Measurements from ENCODE around the gene TEPSIN.

Gene TEPSIN

GRCh38 chr17:81223762-81224130 is 15.1 kb downstream of the TEPSIN start:
- peak overlapping the region; percentile 12; the same call in 1 of the 2 replicates for H3K9ac ChIP-seq (ENCODE audit: low read length)
- peaks cover 14% of the 10 kb centered on the region for H3K4me1 ChIP-seq (ENCODE audit: low read length)
- H3K27ac ChIP-seq (ENCODE audit: low read length): no peak overlapping the region
- no peaks in the 10 kb centered on the region for H3K9me3 ChIP-seq (replicated peaks; ENCODE audit: insufficient read depth, low read length)
- H4K20me1 ChIP-seq (ENCODE audit: insufficient read depth, low read length): no peaks in the 10 kb centered on the region
- H3K36me3 ChIP-seq (replicated peaks; ENCODE audit: insufficient read depth, low read length): no peaks in the 10 kb centered on the region
- peaks cover 20% of the 10 kb centered on the region; the same call in 1 of the 2 replicates for H3K27me3 ChIP-seq (replicated peaks; ENCODE audit: insufficient read depth, low read length)
- H3K9me2 ChIP-seq (replicated peaks; ENCODE audit: insufficient read depth, low read length): no peaks in the 10 kb centered on the region
- H2AFZ ChIP-seq (ENCODE audit: low read length): peak overlapping the region; percentile 62
- H3K4me3 ChIP-seq (ENCODE audit: low read length): peak overlapping the region; percentile 8; the same call in 1 of the 2 replicates
- TF ChIP-seq EZH2phosphoT487 (IDR thresholded peaks at IDR 0.05; ENCODE audit: low read length): no peak
- no peak for TF ChIP-seq EZH2 (optimal IDR thresholded peaks at IDR 0.05; ENCODE audit: low read depth, low read length)
- no peak for TF ChIP-seq CTCF (IDR thresholded peaks at IDR 0.05; ENCODE audit: low read length)
- peak overlapping the region; percentile 59 for H3K4me2 ChIP-seq (ENCODE audit: low read depth, low read length)
- no peak for DNase-seq
- no peaks in the 10 kb centered on the region for H3F3A ChIP-seq (ENCODE audit: insufficient read depth, low read length)
- H3K79me2 ChIP-seq (ENCODE audit: low read length): peaks cover 13% of the 10 kb centered on the region; the same call in 1 of the 2 replicates

- TF ChIP-seq EZH2phosphoT487 (IDR thresholded peaks at IDR 0.05; ENCODE audit: low read length) (no peak), CTCF (IDR thresholded peaks at IDR 0.05; ENCODE audit: low read length) (no peak), EZH2 (optimal IDR thresholded peaks at IDR 0.05; ENCODE audit: low read depth, low read length) (no peak)
These were observed 15.7 kb downstream of the TEPSIN start, which contains the start of gene CEP131 for GRCh38 chr17:81222906-81223761. Gene CEP131 (minus strand): TSS chr17:81222965. CDS start chr17:81220056, 2,909 bp downstream.

GRCh38 chr17:81222620-81222905 is 16.3 kb downstream of the TEPSIN start:
- no peaks in the 10 kb centered on the region for H3K36me3 ChIP-seq (replicated peaks; ENCODE audit: insufficient read depth, low read length)
- no peak for DNase-seq
- peak overlapping the region; percentile 98 for H2AFZ ChIP-seq (ENCODE audit: low read length)
- peaks cover 14% of the 10 kb centered on the region for H3K4me1 ChIP-seq (ENCODE audit: low read length)
- no peaks in the 10 kb centered on the region for H3K9me2 ChIP-seq (replicated peaks; ENCODE audit: insufficient read depth, low read length)
- H3K27ac ChIP-seq (ENCODE audit: low read length): no peak overlapping the region
- peak overlapping the region; percentile 97 for H3K4me3 ChIP-seq (ENCODE audit: low read length)
- no peaks in the 10 kb centered on the region for H3F3A ChIP-seq (ENCODE audit: insufficient read depth, low read length)
- peak overlapping the region; percentile 86 for H3K9ac ChIP-seq (ENCODE audit: low read length)
- peak overlapping the region; percentile 95 for H3K4me2 ChIP-seq (ENCODE audit: low read depth, low read length)
- H3K9me3 ChIP-seq (replicated peaks; ENCODE audit: insufficient read depth, low read length): no peaks in the 10 kb centered on the region
- TF ChIP-seq EZH2phosphoT487 (IDR thresholded peaks at IDR 0.05; ENCODE audit: low read length): no peak
- TF ChIP-seq CTCF (IDR thresholded peaks at IDR 0.05; ENCODE audit: low read length): no peak
- no peak for TF ChIP-seq EZH2 (optimal IDR thresholded peaks at IDR 0.05; ENCODE audit: low read depth, low read length)
- H3K79me2 ChIP-seq (ENCODE audit: low read length): peaks cover 13% of the 10 kb centered on the region; the same call in 1 of the 2 replicates
- no peaks in the 10 kb centered on the region for H4K20me1 ChIP-seq (ENCODE audit: insufficient read depth, low read length)
- peaks cover 20% of the 10 kb centered on the region; the same call in 1 of the 2 replicates for H3K27me3 ChIP-seq (replicated peaks; ENCODE audit: insufficient read depth, low read length)

More at GRCh38 chr17:81222906-81223761, 15.7 kb downstream of the TEPSIN start, which contains the start of gene CEP131:
- Histone ChIP-seq H3K27ac (ENCODE audit: low read length) (no peak within 1 kb of the TSS), H2AFZ (ENCODE audit: low read length) (peak within 1 kb of the TSS; percentile 98), H4K20me1 (ENCODE audit: insufficient read depth, low read length) (no peaks in the 10 kb centered on the region), H3K4me2 (ENCODE audit: low read depth, low read length) (peak within 1 kb of the TSS; percentile 95), H3K79me2 (ENCODE audit: low read length) (peaks cover 13% of the 10 kb centered on the region; the same call in 1 of the 2 replicates), H3F3A (ENCODE audit: insufficient read depth, low read length) (no peaks in the 10 kb centered on the region), H3K9me3 (replicated peaks; ENCODE audit: insufficient read depth, low read length) (no peaks in the 10 kb centered on the region), H3K4me3 (ENCODE audit: low read length) (peak within 1 kb of the TSS; percentile 97), H3K36me3 (replicated peaks; ENCODE audit: insufficient read depth, low read length) (no peaks in the 10 kb centered on the region), H3K4me1 (ENCODE audit: low read length) (peaks cover 14% of the 10 kb centered on the region), H3K27me3 (replicated peaks; ENCODE audit: insufficient read depth, low read length) (peaks cover 20% of the 10 kb centered on the region; the same call in 1 of the 2 replicates), H3K9ac (ENCODE audit: low read length) (peak within 1 kb of the TSS; percentile 86), H3K9me2 (replicated peaks; ENCODE audit: insufficient read depth, low read length) (no peaks in the 10 kb centered on the region)
- peak; percentile 98 for DNase-seq
